Cerebellar cortex (tissue), 1 donor: ENCODE data around the gene ABCA13.

ENCODE experiments used
- DNase-seq: peaks from one replicate; pipeline ENCODE4 v3.0.0-alpha.2; 2015; ENCODE audit warnings: low spot score

The ABCA13 gene

GRCh38 chr7:48298779-48299178 is 127.5 kb downstream of the ABCA13 start:
- no peak for DNase-seq

- DNase-seq, result peak; percentile 79
These were observed 128.4 kb downstream of the ABCA13 start for GRCh38 chr7:48299580-48300169.

- no peak for DNase-seq
These were observed 129.0 kb downstream of the ABCA13 start for GRCh38 chr7:48300301-48300700.

- DNase-seq, result no peak
These were observed 129.9 kb downstream of the ABCA13 start for GRCh38 chr7:48301201-48301600.

GRCh38 chr7:48304641-48305040 is 133.4 kb downstream of the ABCA13 start:
- DNase-seq, result peak; percentile 74

DNA sequence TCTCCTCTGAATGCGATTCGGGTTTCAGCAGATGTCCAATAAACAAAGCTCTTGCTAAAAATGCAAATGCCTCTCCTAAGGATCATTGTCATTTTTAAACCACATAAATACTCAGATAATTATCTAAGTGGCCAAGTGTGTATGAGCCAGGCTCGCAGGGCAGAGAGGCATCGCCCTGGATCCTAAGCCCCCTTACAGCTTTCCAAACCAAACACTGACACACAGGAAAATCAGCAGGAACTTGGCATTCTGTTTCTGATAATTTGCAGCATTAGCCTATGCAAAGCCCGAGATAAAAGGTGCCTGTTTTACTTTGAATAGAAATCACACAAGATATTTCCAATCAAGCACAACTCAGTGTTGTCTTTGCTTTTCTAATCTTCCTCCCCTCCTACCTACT is 134.4 kb downstream of the ABCA13 start:
- DNase-seq, result no peak

DNA sequence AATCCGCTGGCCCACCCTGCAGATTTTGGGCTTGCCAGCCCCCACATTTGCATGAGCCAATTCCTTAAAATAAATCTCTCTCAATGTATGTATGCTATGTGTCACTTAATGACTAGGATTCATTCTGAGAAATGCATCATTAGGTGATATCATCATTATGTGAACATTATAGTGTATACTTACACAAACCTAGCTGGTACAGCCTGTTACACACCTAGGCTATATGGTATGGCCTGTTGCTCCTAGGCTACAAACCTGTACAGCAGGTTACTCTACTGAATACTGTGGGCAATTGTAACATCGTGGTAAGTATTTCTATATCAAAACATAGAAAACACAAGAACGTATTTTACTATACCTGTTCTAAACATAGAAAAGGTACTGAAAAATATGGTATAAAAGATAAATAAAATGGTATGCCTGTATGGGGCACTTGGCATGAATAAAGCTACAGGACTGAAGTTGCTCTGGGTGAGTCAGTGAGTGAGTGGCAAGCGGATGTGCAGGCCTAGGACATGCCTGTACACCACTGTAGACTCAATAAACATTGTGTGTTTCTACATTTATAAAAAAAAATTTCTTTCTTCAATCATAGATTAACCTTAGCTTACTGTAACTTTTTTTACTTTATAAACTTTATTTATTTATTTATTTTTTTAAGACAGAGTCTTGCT is 135.9 kb downstream of the ABCA13 start:
- no peak for DNase-seq

GRCh38 chr7:48309720-48310119 is 138.5 kb downstream of the ABCA13 start:
- no peak for DNase-seq

GRCh38 chr7:48311464-48312100 is 140.3 kb downstream of the ABCA13 start:
- no peak for DNase-seq

DNA sequence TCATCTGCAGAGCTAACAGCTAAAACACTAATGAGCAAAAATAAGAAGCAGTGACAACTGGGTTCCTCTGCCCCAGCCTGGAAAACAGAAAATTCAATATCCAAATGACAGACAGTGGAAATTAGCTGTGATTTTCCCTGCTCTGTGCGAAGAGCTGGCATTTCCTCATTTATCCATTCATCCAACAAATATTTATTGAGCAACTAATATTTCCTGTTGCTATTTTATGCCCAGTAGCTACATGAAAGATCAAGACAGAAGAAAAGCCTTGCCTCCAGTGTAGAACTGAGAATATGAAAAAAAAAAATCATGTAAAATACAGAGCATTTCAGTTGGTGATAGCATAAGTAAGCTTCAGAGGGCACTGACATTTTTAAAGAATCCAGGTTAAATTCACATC is 140.9 kb downstream of the ABCA13 start:
- DNase-seq, result no peak

GRCh38 chr7:48316768-48317167 is 145.5 kb downstream of the ABCA13 start:
- no peak for DNase-seq

DNA sequence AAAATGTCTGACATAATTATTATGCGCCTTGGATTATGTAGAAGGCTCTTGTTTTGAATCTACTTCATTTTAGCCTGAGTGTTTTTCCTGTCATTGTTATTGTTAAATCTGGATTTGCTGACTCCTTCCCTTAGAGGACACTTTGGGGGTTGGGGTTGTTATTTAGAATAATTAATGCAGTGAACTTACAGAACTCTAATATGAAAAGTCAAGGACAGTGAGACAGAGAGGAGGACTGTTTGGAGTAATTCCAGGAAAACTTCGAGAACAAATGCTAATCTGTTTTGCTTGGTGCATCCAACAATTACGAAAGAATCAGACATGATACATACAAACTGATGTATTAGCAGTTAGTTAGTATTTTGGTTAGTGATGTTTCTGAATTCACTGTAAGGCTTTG is 146.1 kb downstream of the ABCA13 start:
- no peak for DNase-seq

GRCh38 chr7:48321319-48322010 is 150.2 kb downstream of the ABCA13 start:
- DNase-seq, result no peak

GRCh38 chr7:48337012-48337621 is 165.9 kb downstream of the ABCA13 start:
- DNase-seq, result peak; percentile 21

DNA sequence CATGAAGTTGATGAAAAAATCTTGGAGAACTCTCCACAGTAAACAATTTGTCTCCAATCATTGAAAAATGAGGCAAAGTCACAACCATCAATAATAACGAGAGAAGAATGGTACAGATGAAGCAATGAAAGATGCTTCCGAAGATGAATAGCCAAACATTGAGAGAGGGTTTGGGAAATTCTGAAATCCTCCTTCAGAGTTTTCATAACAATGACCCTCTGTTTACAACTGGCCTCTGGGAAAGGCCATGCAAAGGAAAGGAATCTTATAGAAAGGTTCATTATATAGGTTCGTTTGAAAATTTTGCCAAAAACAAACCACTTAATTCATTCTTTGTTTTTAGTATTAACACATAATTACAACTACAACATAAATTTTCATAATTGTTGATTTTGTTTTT is 166.5 kb downstream of the ABCA13 start:
- DNase-seq, result no peak

- no peak for DNase-seq
These were observed 176.1 kb downstream of the ABCA13 start for GRCh38 chr7:48347230-48347825.

DNA sequence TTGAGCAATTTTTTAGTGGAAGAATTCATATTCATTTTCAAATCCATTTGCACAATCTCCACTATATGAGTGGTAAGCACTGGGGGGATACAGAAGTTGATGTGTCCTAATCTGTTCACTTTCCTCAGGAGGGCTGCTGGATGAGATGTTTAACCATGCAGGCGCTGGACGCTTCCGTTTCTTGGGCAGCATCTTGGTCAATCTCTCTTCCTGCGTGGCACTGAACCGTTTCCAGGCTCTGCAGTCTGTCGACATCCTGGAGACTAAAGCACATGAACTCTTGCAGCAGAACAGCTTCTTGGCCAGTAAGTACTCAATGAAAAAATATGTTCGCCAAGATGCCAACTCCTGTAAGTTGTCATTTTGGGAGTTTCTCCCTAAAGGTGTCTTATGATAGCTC is 179.3 kb downstream of the ABCA13 start:
- no peak for DNase-seq

GRCh38 chr7:48351900-48352299 is 180.6 kb downstream of the ABCA13 start:
- DNase-seq, result no peak

DNA sequence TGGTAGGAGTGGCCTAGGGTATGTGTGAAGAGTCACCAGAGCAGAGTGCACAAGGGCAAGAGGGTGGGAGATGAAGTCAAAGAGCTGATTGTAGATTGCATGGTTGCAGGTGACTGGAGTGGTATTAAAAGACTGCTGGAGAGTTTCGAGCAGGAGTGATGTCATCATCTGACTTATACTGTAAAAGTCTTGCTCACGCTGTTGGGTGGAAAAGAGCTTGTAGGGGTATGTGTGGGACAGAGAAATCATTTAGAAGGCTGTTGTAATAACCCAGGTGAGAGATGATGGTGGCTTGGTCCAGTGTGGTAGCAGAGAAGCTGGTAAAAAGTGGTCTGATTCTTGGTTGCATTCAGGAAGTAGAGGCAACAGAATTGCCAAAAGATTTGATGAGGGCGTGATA is 184.1 kb downstream of the ABCA13 start:
- no peak for DNase-seq

GRCh38 chr7:48360574-48360973 is 189.3 kb downstream of the ABCA13 start:
- DNase-seq, result no peak

- DNase-seq, result no peak
These were observed 191.9 kb downstream of the ABCA13 start for GRCh38 chr7:48363174-48363573.

DNA sequence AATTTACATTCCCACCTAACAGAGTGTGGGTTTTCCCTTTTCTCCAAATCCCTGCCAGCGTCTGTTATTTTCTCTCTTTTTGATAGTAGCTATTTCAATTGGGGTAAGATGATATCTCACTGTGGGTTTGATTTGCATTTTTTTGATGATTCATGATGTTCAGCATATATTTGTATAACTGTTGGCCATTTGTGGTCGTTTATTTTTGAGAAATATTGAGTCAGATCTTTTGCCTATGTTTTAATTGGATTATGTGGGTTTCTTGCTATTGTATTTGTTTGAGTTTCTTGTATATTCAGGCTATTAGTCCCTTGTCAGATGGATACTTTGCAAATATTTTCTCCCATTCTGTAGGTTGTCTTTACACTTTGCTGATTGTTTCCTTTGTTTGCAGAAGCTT is 193.8 kb downstream of the ABCA13 start:
- no peak for DNase-seq
